Measurements from ENCODE around the gene KLHL36.
"Not testable (repeated sequence)": the region's sequence is repeated elsewhere in the genome, so short reads cannot be mapped to it uniquely, and the experiment has no call there.

KLHL36 gene

DNA sequence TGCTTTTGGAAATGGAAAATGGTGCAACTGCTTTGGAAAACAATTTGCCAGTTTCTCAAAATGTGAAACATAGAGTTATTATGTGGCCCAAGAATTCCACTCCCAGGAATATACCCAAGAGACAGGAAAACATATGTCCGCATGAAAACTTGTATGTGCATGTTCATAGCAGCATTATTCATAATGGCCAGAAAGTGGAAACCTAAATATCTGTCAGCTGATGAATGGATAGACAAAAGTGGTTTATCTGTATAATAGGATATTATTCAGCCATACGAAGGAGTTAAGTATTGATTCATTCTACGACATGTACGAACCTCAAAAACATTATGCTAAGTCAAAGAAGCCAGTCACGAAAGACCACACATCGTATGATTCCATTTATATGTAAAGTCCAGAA, 22.8 kb upstream of the KLHL36 start:
- TF ChIP-seq CTCF (IDR thresholded peaks at IDR 0.05; ENCODE audit: low read depth, low read length, missing control alignments) = no peak
- DNase-seq (ENCODE audit: low read depth) = no peak
- no peak overlapping the region for H3K4me3 ChIP-seq (ENCODE audit: low read depth, low read length)

DNA sequence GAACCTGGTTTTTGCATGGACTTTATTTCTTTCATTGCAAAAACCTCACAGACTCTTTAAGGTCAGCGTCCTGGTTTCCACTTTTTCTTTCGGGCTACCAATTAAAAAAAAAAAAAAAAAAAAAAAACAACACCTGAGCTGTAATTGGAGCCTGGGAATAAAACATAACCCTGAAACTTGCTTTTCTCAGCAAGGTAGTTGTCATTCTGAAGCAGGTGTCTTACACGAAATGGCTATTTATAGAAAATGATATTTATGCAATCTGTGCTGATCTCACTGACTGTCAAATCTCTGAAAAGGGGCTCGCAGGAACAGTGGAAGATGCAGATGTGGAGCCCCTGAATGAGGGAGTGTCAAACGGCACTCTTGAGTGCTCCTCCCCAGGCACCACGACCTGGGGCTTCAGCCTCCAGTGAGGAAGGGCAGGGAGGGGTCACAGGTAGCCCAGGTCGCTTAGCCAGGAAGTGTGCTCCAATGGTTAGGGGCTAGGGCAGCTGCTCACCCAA, 20.0 kb upstream of the KLHL36 start:
- no peak overlapping the region for H3K4me3 ChIP-seq (ENCODE audit: low read depth, low read length)
- no peak for DNase-seq (ENCODE audit: low read depth)
- no peak for TF ChIP-seq CTCF (IDR thresholded peaks at IDR 0.05; ENCODE audit: low read depth, low read length, missing control alignments)

- no peak for DNase-seq (ENCODE audit: low read depth)
- no peak for TF ChIP-seq CTCF (IDR thresholded peaks at IDR 0.05; ENCODE audit: low read depth, low read length, missing control alignments)
- H3K4me3 ChIP-seq (ENCODE audit: low read depth, low read length) = no peak overlapping the region
These were observed 18.7 kb upstream of the KLHL36 start for GRCh38 chr16:84629580-84629979.

GRCh38 chr16:84630009-84630408, 18.3 kb upstream of the KLHL36 start:
- no peak for TF ChIP-seq CTCF (IDR thresholded peaks at IDR 0.05; ENCODE audit: low read depth, low read length, missing control alignments)
- no peak overlapping the region for H3K4me3 ChIP-seq (ENCODE audit: low read depth, low read length)
- DNase-seq (ENCODE audit: low read depth) = no peak

- no peak for TF ChIP-seq CTCF (IDR thresholded peaks at IDR 0.05; ENCODE audit: low read depth, low read length, missing control alignments)
- H3K4me3 ChIP-seq (ENCODE audit: low read depth, low read length) = no peak overlapping the region
- no peak for DNase-seq (ENCODE audit: low read depth)
These were observed 17.7 kb upstream of the KLHL36 start for GRCh38 chr16:84630446-84631152.

DNA sequence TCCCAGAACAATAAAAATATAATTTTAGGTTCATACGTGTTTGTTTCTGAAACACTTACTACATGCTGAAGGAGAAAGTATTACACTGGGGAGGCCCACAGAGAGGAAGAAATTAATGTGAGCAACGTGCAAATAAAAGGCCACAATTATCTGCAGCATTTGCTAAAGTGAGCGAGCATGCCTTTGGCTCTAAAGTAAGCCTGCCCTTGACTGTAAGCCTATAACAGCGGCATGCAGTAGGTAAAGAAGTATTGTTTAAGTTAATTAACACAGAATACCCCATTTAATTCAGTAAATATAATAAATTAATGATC, 17.2 kb upstream of the KLHL36 start:
- no peak for DNase-seq (ENCODE audit: low read depth)
- TF ChIP-seq CTCF (IDR thresholded peaks at IDR 0.05; ENCODE audit: low read depth, low read length, missing control alignments) = no peak
- H3K4me3 ChIP-seq (ENCODE audit: low read depth, low read length) = no peak overlapping the region

- no peak overlapping the region for H3K4me3 ChIP-seq (ENCODE audit: low read depth, low read length)
- DNase-seq (ENCODE audit: low read depth) = no peak
- no peak for TF ChIP-seq CTCF (IDR thresholded peaks at IDR 0.05; ENCODE audit: low read depth, low read length, missing control alignments)
These were observed 16.4 kb upstream of the KLHL36 start for GRCh38 chr16:84631886-84632285.

GRCh38 chr16:84632862-84633261, 15.4 kb upstream of the KLHL36 start:
- not testable (repeated sequence) for H3K4me3 ChIP-seq (ENCODE audit: low read depth, low read length); DNase-seq (ENCODE audit: low read depth)
